Vagina (tissue), 2 donors: ENCODE measurements around the gene CADM1.

ENCODE experiments used
- CTCF ChIP-seq, 3 experiments: fragments of 450-650 bp in 2 of 3; fragments of 200-600 bp in 1 of 3; sonication (generic) in 1 of 3; IDR thresholded peaks; one replicate each; pipeline ENCODE4 v1.5.1; 2017 to 2019; ENCODE audit warnings: antibody characterized with exemption in 3 of 3, mild to moderate bottlenecking in 2 of 3, moderate library complexity in 2 of 3
- POLR2A ChIP-seq, 2 donors: fragments of 450-650 bp; IDR thresholded peaks; one replicate each; pipeline ENCODE4 v1.6.1; 2017; ENCODE audit warnings: antibody characterized with exemption in 2 of 2, mild to moderate bottlenecking in 2 of 2, moderate library complexity in 2 of 2

- no peak for TF ChIP-seq CTCF (IDR thresholded peaks at IDR 0.05)
- TF ChIP-seq POLR2A (IDR thresholded peaks at IDR 0.05): no peak
These were observed 105.7 kb downstream of the CADM1 start for GRCh38 chr11:115398333-115399080.
